GM12878 (cell line): Measurements from ENCODE around the gene BEND7.

ENCODE experiments used
- CREM ChIP-seq: IDR thresholded peaks from 2 replicates; pipeline ENCODE4 v1.6.1; 2014; ENCODE audit warnings: antibody characterized with exemption, low read depth
- EP300 ChIP-seq, 2 experiments: fragments of 150-350 bp in 1 of 2; IDR thresholded peaks; 2 replicates each; pipeline ENCODE4 v1.6.1; 2011 to 2012; ENCODE audit warnings: low read depth in 2 of 2, low read length in 2 of 2, borderline replicate concordance in 1 of 2, improper control_type of control experiment in 1 of 2, inconsistent platforms in 1 of 2; ENCODE audit not compliant: control insufficient read depth in 1 of 2
- ETV6 ChIP-seq, 2 experiments: fragments of 450-650 bp in 1 of 2; IDR thresholded peaks in 1 of 2; conservative IDR thresholded peaks in 1 of 2; 2 replicates each; pipeline ENCODE4 v1.6.1; 2014; ENCODE audit warnings: antibody characterized with exemption in 1 of 2, borderline replicate concordance in 1 of 2, low read depth in 1 of 2, mild to moderate bottlenecking in 1 of 2, moderate library complexity in 1 of 2
- EZH2 ChIP-seq: IDR thresholded peaks from 2 replicates; pipeline ENCODE4 v1.6.1; 2012; ENCODE audit warnings: low read depth, mild to moderate bottlenecking, control low read depth, inconsistent platforms, low read length, borderline replicate concordance; ENCODE audit not compliant: control insufficient read depth
- POLR2A ChIP-seq: IDR thresholded peaks from 2 replicates; pipeline ENCODE4 v1.6.1; 2011; ENCODE audit warnings: low read depth, mild to moderate bottlenecking, low read length
- SPI1 ChIP-seq: IDR thresholded peaks from 2 replicates; pipeline ENCODE4 v1.6.1; 2011; ENCODE audit warnings: low read depth, mild to moderate bottlenecking, low read length, moderate library complexity, borderline replicate concordance; ENCODE audit not compliant: insufficient read depth
- TF ChIP-seq, protein P1 (sequence below), 3 experiments: IDR thresholded peaks in 2 of 3; conservative IDR thresholded peaks in 1 of 3; 2 replicates each; pipeline ENCODE4 v1.5.1; 2011; ENCODE audit warnings: low read depth in 3 of 3, low read length in 3 of 3, mild to moderate bottlenecking in 3 of 3, control low read depth in 2 of 3, moderate library complexity in 2 of 3, inconsistent platforms in 1 of 3, mixed read lengths in 1 of 3; ENCODE audit not compliant: control insufficient read depth in 2 of 3, insufficient read depth in 1 of 3; ENCODE audit errors: extremely low read depth in 1 of 3
- TF ChIP-seq, protein P2 (sequence below): IDR thresholded peaks from 2 replicates; pipeline ENCODE4 v1.6.1; 2012; ENCODE audit warnings: improper control_type of control experiment, low read depth, low read length; ENCODE audit not compliant: insufficient replicate concordance

DNA sequence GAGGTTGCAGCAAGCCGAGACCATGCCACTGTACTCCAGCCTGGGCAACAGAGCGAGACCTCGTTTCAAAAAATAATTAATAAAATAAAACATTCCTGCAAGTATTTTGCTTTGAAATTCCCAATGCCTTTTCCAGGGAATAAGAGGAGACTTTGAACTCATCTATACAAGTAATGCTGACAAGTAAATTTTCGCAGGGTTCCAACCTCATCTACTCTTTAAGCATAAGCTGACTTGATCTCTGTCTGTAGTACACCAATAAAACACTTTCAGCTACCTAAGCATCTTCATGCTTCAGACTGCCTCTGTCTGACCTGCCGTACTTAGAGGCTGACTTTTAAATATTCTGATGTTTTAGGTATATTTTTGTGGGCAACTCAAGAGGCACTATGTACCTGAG, 13.7 kb upstream of the BEND7 start:
- no peak for TF ChIP-seq EP300 (IDR thresholded peaks at IDR 0.05; ENCODE audit: borderline replicate concordance in 1 of 2, control insufficient read depth in 1 of 2, low read depth in 2 of 2, low read length in 2 of 2)
- no peak for TF ChIP-seq SPI1
- no peak for TF ChIP-seq CREM
- TF ChIP-seq EZH2: no peak
- TF ChIP-seq, protein P1, sequence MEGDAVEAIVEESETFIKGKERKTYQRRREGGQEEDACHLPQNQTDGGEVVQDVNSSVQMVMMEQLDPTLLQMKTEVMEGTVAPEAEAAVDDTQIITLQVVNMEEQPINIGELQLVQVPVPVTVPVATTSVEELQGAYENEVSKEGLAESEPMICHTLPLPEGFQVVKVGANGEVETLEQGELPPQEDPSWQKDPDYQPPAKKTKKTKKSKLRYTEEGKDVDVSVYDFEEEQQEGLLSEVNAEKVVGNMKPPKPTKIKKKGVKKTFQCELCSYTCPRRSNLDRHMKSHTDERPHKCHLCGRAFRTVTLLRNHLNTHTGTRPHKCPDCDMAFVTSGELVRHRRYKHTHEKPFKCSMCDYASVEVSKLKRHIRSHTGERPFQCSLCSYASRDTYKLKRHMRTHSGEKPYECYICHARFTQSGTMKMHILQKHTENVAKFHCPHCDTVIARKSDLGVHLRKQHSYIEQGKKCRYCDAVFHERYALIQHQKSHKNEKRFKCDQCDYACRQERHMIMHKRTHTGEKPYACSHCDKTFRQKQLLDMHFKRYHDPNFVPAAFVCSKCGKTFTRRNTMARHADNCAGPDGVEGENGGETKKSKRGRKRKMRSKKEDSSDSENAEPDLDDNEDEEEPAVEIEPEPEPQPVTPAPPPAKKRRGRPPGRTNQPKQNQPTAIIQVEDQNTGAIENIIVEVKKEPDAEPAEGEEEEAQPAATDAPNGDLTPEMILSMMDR (IDR thresholded peaks at IDR 0.05 in 2 of 3, conservative IDR thresholded peaks at IDR 0.05 in 1 of 3; ENCODE audit: control insufficient read depth in 2 of 3, extremely low read depth in 1 of 3, insufficient read depth in 1 of 3, low read depth in 3 of 3, low read length in 3 of 3): no peak
- TF ChIP-seq, protein P2, sequence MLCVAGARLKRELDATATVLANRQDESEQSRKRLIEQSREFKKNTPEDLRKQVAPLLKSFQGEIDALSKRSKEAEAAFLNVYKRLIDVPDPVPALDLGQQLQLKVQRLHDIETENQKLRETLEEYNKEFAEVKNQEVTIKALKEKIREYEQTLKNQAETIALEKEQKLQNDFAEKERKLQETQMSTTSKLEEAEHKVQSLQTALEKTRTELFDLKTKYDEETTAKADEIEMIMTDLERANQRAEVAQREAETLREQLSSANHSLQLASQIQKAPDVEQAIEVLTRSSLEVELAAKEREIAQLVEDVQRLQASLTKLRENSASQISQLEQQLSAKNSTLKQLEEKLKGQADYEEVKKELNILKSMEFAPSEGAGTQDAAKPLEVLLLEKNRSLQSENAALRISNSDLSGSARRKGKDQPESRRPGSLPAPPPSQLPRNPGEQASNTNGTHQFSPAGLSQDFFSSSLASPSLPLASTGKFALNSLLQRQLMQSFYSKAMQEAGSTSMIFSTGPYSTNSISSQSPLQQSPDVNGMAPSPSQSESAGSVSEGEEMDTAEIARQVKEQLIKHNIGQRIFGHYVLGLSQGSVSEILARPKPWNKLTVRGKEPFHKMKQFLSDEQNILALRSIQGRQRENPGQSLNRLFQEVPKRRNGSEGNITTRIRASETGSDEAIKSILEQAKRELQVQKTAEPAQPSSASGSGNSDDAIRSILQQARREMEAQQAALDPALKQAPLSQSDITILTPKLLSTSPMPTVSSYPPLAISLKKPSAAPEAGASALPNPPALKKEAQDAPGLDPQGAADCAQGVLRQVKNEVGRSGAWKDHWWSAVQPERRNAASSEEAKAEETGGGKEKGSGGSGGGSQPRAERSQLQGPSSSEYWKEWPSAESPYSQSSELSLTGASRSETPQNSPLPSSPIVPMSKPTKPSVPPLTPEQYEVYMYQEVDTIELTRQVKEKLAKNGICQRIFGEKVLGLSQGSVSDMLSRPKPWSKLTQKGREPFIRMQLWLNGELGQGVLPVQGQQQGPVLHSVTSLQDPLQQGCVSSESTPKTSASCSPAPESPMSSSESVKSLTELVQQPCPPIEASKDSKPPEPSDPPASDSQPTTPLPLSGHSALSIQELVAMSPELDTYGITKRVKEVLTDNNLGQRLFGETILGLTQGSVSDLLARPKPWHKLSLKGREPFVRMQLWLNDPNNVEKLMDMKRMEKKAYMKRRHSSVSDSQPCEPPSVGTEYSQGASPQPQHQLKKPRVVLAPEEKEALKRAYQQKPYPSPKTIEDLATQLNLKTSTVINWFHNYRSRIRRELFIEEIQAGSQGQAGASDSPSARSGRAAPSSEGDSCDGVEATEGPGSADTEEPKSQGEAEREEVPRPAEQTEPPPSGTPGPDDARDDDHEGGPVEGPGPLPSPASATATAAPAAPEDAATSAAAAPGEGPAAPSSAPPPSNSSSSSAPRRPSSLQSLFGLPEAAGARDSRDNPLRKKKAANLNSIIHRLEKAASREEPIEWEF: no peak
- no peak for TF ChIP-seq POLR2A
- TF ChIP-seq ETV6 (conservative IDR thresholded peaks at IDR 0.05 in 1 of 2, IDR thresholded peaks at IDR 0.05 in 1 of 2; ENCODE audit: borderline replicate concordance in 1 of 2, low read depth in 1 of 2): no peak
